GM10266 (cell line): ENCODE data around the gene CRIP1.

Experiments
- DNase-seq: peaks from one replicate; pipeline ENCODE4 v3.0.0; 2012; ENCODE audit errors: extremely low spot score
- TF ChIP-seq, protein P1 (sequence below): IDR thresholded peaks from 2 replicates; pipeline ENCODE4 v1.5.1; 2012; ENCODE audit warnings: mild to moderate bottlenecking, low read depth; ENCODE audit not compliant: control insufficient read depth, insufficient read depth; ENCODE audit errors: missing control alignments

Gene CRIP1

DNA sequence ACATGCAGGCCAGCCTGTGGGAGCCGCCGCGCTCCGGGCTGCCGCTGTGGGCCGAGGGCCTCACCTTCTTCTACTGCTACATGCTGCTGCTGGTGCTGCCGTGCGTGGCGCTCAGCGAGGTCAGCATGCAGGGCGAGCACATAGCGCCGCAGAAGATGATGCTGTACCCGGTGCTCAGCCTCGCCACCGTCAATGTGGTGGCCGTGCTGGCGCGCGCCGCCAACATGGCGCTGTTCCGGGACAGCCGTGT lies 42.6 kb downstream of the CRIP1 start:
- DNase-seq = no peak
- TF ChIP-seq, protein P1, sequence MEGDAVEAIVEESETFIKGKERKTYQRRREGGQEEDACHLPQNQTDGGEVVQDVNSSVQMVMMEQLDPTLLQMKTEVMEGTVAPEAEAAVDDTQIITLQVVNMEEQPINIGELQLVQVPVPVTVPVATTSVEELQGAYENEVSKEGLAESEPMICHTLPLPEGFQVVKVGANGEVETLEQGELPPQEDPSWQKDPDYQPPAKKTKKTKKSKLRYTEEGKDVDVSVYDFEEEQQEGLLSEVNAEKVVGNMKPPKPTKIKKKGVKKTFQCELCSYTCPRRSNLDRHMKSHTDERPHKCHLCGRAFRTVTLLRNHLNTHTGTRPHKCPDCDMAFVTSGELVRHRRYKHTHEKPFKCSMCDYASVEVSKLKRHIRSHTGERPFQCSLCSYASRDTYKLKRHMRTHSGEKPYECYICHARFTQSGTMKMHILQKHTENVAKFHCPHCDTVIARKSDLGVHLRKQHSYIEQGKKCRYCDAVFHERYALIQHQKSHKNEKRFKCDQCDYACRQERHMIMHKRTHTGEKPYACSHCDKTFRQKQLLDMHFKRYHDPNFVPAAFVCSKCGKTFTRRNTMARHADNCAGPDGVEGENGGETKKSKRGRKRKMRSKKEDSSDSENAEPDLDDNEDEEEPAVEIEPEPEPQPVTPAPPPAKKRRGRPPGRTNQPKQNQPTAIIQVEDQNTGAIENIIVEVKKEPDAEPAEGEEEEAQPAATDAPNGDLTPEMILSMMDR = no peak

DNA sequence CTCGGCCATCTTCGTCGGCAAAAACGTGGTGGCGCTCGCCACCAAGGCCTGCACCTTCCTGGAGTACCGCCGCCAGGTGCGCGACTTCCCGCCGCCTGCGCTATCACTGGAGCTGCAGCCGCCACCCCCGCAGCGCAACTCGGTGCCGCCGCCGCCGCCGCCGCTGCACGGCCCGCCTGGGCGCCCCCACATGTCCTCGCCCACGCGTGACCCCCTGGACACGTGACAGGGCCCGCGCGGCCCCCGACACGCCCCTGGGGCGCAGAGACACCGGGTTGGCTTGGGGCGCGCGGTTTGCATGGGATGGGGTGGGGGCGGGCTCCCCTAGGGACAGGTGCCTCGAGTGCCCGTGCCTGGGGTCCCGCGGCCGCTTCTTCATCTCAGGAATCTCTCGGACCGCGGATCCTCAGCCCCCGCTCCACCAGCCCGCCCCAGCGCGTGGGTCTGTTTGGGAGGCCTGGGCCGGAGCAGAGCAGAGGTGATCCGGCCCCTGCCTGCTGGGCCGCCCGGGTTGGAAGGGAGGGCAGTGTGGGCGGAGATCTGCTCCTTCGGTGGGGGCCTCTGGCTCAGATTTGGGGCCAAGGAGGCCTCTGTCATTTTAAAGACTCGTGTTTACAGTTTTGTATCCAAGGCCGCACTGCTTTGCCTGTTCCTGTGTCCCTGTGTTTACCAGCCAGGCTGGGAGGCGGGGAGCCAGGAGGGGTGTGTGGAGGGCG lies 43.0 kb downstream of the CRIP1 start:
- DNase-seq = peak; percentile 73
- TF ChIP-seq, protein P1 = no peak

DNA sequence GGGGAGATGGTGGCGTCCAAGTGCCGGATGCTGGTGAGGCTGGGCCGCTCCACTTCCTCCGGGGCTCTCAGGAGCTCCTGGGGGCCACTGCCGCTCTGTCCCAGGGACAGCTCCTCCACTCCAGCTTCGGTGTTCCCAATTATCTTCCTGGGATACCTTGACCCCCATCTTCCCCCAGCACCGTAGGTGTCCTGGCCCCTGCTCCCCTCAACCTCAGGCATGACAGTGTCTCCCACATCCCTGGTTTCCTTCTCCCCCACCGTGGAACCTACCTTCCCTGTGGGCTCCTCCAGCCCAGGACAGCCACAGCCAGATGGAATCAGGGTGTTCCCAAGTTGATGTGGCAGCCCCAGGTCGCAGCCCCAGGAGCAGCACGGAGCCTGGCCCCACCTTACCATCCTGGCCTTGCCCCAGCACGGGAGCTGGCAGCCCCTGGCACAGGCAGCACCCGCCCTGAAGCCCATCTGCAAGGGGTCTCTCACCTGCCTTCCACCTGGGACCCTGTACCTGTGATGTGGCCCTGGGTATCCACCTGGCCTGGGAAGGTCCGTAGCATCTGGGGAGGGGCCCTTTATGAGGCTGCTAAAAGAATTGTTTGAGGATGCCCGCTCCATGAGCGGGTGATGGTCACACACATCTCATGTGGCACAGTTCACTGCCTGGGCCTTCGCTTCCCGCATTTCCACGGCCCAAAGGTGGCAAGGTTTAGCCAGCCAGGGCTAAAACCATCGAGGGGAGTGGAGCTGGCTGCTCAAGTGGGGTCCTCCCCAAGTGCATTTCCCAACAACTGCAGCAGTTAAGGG lies 43.8 kb downstream of the CRIP1 start:
- TF ChIP-seq, protein P1 = no peak
- DNase-seq = no peak

DNA sequence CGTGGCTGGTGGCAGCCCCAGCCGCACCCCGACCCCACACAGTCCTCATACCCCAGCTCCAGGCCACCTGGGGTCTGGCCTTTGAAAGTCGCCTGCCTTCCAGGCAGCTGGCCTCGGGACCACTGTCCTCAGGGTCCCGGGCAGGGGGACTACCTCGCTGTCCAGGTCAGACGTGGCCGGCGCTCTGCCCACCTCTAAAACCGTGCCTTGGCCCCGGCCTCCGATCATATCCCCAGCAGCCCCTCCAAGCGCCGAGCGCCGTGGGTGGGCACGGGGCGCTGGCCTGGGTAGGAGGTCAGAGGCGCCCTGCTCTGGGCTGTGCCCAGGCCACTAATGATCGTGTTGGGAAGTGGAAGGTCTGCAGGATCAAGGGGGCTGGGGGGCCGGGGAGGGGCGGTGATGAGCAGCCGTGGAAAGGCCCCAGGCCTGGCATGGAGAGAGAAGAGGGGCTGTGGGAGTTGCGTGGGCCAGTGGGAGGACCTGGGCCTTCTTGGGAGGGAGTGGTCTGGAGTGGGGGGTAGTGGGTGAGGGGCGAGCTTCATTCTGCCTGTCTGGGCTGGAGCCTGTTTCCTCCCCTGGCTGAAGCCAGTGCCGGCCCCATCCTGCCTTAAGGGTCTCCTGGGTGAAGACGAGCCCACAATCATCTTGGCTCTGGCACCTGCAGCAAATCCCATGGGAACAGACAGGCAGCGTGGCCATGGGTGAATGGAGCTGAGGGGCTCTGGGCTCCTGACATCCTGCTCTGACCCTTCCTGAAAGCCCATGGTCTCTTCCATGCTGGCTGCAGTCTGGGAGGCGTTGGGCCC lies 44.6 kb downstream of the CRIP1 start:
- DNase-seq = no peak
- TF ChIP-seq, protein P1 = no peak

DNA sequence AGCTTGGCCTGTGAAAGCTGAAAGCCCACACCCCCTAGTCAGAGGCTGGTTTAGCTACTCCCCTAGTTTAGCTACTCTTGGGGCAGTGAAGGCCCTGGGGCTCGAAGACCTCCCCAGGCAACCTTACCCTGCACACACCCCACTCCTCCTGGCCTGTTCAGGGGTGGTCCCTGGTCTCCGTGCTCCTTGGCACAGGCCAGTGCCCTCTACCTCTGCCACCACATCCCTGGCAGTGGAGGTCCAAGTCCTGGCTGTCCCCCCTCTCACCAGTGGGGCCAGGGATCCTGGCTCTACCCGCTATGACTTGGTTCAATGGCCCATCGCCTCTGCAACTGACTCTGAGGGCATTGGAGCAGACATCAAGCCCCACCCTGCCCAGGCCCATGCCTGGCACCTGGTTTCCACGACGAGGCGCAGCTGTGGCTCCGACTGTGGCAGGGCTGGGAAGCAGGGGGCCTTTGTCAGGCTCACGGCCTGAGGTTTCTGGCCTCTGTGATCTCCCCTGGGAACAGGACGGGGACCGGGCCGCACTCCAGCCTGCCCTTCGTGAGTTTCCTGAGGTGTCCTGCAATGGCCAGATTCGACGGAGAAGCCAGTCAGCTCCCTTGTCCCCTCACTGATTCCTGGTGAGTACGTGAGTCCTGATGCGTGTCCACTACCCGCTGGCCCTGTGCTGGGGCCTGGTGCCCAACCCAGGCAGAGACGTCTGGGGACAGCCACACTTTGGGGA lies 45.4 kb downstream of the CRIP1 start:
- TF ChIP-seq, protein P1 = no peak
- no peak for DNase-seq

DNA sequence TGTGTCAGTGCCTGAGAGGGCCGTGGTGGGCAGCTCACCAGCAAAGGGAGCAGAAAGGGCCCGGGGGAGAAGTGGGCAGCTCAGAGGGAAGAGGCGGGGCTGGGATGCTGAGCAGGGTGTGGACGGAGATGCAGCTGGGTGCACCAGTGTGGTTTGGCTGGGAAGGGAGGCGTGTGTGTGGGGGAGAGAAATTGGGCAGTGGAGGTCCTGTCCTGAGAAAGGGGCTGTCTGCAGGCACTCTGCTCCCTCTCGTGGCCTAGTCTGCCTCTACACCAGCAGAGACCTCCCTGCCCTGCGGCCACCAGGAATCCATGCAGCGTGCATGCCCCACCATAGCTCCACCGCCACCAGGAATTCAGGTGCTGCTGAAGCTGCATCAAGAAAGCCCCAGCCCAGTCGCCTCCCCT lies 46.1 kb downstream of the CRIP1 start:
- peak; percentile 87 for DNase-seq
- TF ChIP-seq, protein P1 = peak; percentile 64
